Fibroblast of the aortic adventitia (primary cell): Measurements from ENCODE around the gene MMP24. TPM values are rescaled to one million over a fixed set of nuclear protein-coding genes. Genes with fewer than 3 reads are reported as not detected.

Experiments used
- DNase-seq: peaks from one replicate; pipeline ENCODE4 v3.0.0-alpha.2; 2010; ENCODE audit warnings: low read depth
- H3K4me3 ChIP-seq: 2 replicates; pipeline ENCODE4 v1.5.1; 2011; ENCODE audit warnings: low read depth, mild to moderate bottlenecking, control low read depth, low read length, moderate library complexity
- CTCF ChIP-seq: IDR thresholded peaks from 2 replicates; pipeline ENCODE4 v1.5.1; 2011; ENCODE audit warnings: mild to moderate bottlenecking, low read length, control low read depth, inconsistent platforms; ENCODE audit not compliant: insufficient read depth
- total RNA-seq: library from RNA; depleted of rRNA; stranded (reverse); fragments of >200 nt; gene quantifications from 2 replicates; pipeline ENCODE4 v1.2.3, GENCODE V29; 2012; ENCODE audit warnings: low replicate concordance

Gene MMP24
- total RNA-seq, 1 donor: 0.81 TPM

GRCh38 chr20:35206802-35207201, 19.7 kb upstream of the MMP24 start:
- no peak for DNase-seq
- TF ChIP-seq CTCF: no peak
- no peak overlapping the region for H3K4me3 ChIP-seq

- H3K4me3 ChIP-seq: peak overlapping the region; percentile 38
- peak; percentile 73 for TF ChIP-seq CTCF
- DNase-seq: peak; percentile 87
These were observed 18.4 kb upstream of the MMP24 start for GRCh38 chr20:35207950-35208611.

- no peak for TF ChIP-seq CTCF
- no peak overlapping the region for H3K4me3 ChIP-seq
- DNase-seq: peak; percentile 27
These were observed 11.2 kb upstream of the MMP24 start for GRCh38 chr20:35215066-35215956.

- no peak for DNase-seq
- no peak overlapping the region for H3K4me3 ChIP-seq
- no peak for TF ChIP-seq CTCF
These were observed 9.9 kb upstream of the MMP24 start for GRCh38 chr20:35216541-35216940.

GRCh38 chr20:35223941-35224340, 2.5 kb upstream of the MMP24 start:
- no peak for DNase-seq
- no peak for TF ChIP-seq CTCF

GRCh38 chr20:35224536-35224935, 2.0 kb upstream of the MMP24 start:
- DNase-seq: no peak
- H3K4me3 ChIP-seq: no peak overlapping the region
- TF ChIP-seq CTCF: no peak

More at GRCh38 chr20:35223941-35224340, 2.5 kb upstream of the MMP24 start:
- no peak overlapping the region for H3K4me3 ChIP-seq
